K562 (cell line): ENCODE results near the gene CHRNA3. TPM values are rescaled to one million over a fixed set of nuclear protein-coding genes. Genes with fewer than 3 reads are reported as not detected.

Source experiments
- ETS2 ChIP-seq: IDR thresholded peaks from 2 replicates; pipeline ENCODE4 v1.6.1; 2016; ENCODE audit warnings: borderline replicate concordance, missing genetic modification characterization, mild to moderate bottlenecking, moderate library complexity, missing compliant biosample characterization; ENCODE audit not compliant: poor library complexity, severe bottlenecking
- MIER1 ChIP-seq: fragments of 450-650 bp; IDR thresholded peaks from 2 replicates; pipeline ENCODE4 v1.6.1; 2016; ENCODE audit warnings: antibody characterized with exemption, mild to moderate bottlenecking, low read depth
- PRDM10 ChIP-seq: fragments of 450-650 bp; IDR thresholded peaks from 2 replicates; pipeline ENCODE4 v1.6.1; 2018; ENCODE audit not compliant: partially characterized antibody
- ZBTB26 ChIP-seq: fragments of 450-650 bp; formaldehyde crosslinking; IDR thresholded peaks from 2 replicates; pipeline ENCODE4 v1.4.0; 2022; ENCODE audit warnings: missing genetic modification characterization
- ZFP36 ChIP-seq: fragments of 150-350 bp; IDR thresholded peaks from 2 replicates; pipeline ENCODE4 v1.6.1; 2018; ENCODE audit warnings: low read length, low read depth; ENCODE audit not compliant: partially characterized antibody
- polyA plus RNA-seq, 8 experiments: library from polyadenylated mRNA; depleted of rRNA in 4 of 8; stranded (reverse) in 5 of 8; unstranded in 3 of 8; fragments of >200 nt; fragmentation: Nextera tagmentation in 2 of 8; fragmentation: Illumina TruSeq in 1 of 8; extraction: Ambion mirVana in 2 of 8; extraction: Trizol in 1 of 8; gene quantifications; 2 replicates each; pipeline versions ENCODE4 v1.2.1 to v1.2.3, GENCODE V29; 2011 to 2014; ENCODE audit warnings: inconsistent platforms in 1 of 8, missing spikeins in 1 of 8
- total RNA-seq, 7 experiments: library from RNA; depleted of rRNA in 6 of 7; stranded (reverse); fragments of >200 nt in 6 of 7; fragmentation: Illumina TruSeq in 2 of 7; extraction: Trizol in 2 of 7; gene quantifications; 2 replicates each; pipeline versions ENCODE4 v1.2.1 to v1.2.3, GENCODE V29; 2011 to 2021; ENCODE audit warnings: low replicate concordance in 1 of 7

The CHRNA3 gene
- total and polyA plus RNA-seq, 9 of the 15 experiments (the other 6 are each of a cell fraction or from before 2014, with no cell fraction given), result 0.01 TPM; not detected in 8

- no peak for TF ChIP-seq ZBTB26 (CRISPR knock-in tag)
- TF ChIP-seq ETS2 (tag), result no peak
- no peak for TF ChIP-seq MIER1
- no peak for TF ChIP-seq PRDM10
- TF ChIP-seq ZFP36, result no peak
These were observed 8.4 kb upstream of the CHRNA3 start (continued) for GRCh38 chr15:78629031-78629715.
